Peyer's patch (tissue), 4 donors: Measurements from ENCODE around the gene ENHO.

Experiments
- CTCF ChIP-seq, 6 experiments: fragments of 450-650 bp in 4 of 6; fragments of 200-600 bp in 2 of 6; sonication (generic) in 1 of 6; IDR thresholded peaks; one replicate each; pipeline ENCODE4 v1.5.1; 2017 to 2019; ENCODE audit warnings: antibody characterized with exemption in 6 of 6, mild to moderate bottlenecking in 3 of 6, moderate library complexity in 1 of 6
- POLR2A ChIP-seq, 2 donors: fragments of 450-650 bp; IDR thresholded peaks; one replicate each; pipeline ENCODE4 v1.5.1; 2017; ENCODE audit warnings: antibody characterized with exemption in 2 of 2, mild to moderate bottlenecking in 2 of 2, moderate library complexity in 2 of 2

GRCh38 chr9:34520096-34520495 lies 2.7 kb downstream of the ENHO start:
- no peak for TF ChIP-seq CTCF (IDR thresholded peaks at IDR 0.05)
- TF ChIP-seq POLR2A (IDR thresholded peaks at IDR 0.05): no peak
